B cell (primary cell): ENCODE results near the gene DERA. TPM values are rescaled to one million over a fixed set of nuclear protein-coding genes. Genes with fewer than 3 reads are reported as not detected.

ENCODE experiments used
- ATAC-seq: fragments of 200-7000 bp; cut with Tn5 transposase; one replicate; pipeline ENCODE4 v1.10.0; 2021; ENCODE audit warnings: low read depth, mild to moderate bottlenecking, moderate number of reproducible peaks, moderate library complexity
- CTCF ChIA-PET: fragments of 350-600 bp; sonication (Branson Sonifier 250); formaldehyde crosslinking; loops from one replicate; lab custom pipeline; 2021; ENCODE audit warnings: antibody characterized with exemption, inconsistent platforms; lab: Charles Lee
- POLR2A ChIA-PET: fragments of 350-600 bp; sonication (Branson Sonifier 250); formaldehyde crosslinking; loops from one replicate; lab custom pipeline; 2021; ENCODE audit warnings: antibody characterized with exemption; lab: Charles Lee
- DNase-seq: peaks from one replicate; pipeline ENCODE4 v3.0.0; 2013
- H2AFZ ChIP-seq: 2 replicates; pipeline ENCODE4 v1.6.1; 2012; ENCODE audit warnings: mild to moderate bottlenecking, low read depth, low read length; ENCODE audit not compliant: insufficient read depth, poor library complexity, severe bottlenecking
- H3K27ac ChIP-seq, 2 donors: 1 replicate in 1 of 2; 2 replicates in 1 of 2; pipeline ENCODE4 v1.5.1; 2012 to 2013; ENCODE audit warnings: low read length in 2 of 2, mild to moderate bottlenecking in 2 of 2, moderate library complexity in 1 of 2
- H3K27me3 ChIP-seq, 4 experiments: fragments of 200-600 bp in 1 of 4; sonication (generic) in 1 of 4; replicated peaks in 1 of 4; 1 replicate in 2 of 4; 2 replicates in 2 of 4; pipeline versions ENCODE4 v1.6.1 to v1.7.0; 2013 to 2016; ENCODE audit warnings: low read length in 3 of 4, mild to moderate bottlenecking in 2 of 4, mixed read lengths in 1 of 4, moderate library complexity in 1 of 4; ENCODE audit not compliant: insufficient read depth in 4 of 4, control insufficient read depth in 3 of 4; ENCODE audit errors: control extremely low read depth in 1 of 4
- H3K36me3 ChIP-seq, 2 experiments: replicated peaks in 1 of 2; 1 replicate in 1 of 2; 2 replicates in 1 of 2; pipeline versions ENCODE4 v1.6.1 to v1.7.1; 2013; ENCODE audit warnings: low read length in 1 of 2; ENCODE audit not compliant: insufficient read depth in 2 of 2, control insufficient read depth in 1 of 2; ENCODE audit errors: control extremely low read depth in 1 of 2, extremely low read depth in 1 of 2
- H3K4me1 ChIP-seq, 2 donors: fragments of 200-600 bp in 1 of 2; sonication (generic) in 1 of 2; 1 replicate in 1 of 2; 2 replicates in 1 of 2; pipeline versions ENCODE4 v1.5.1 to v1.6.1; 2013 to 2017; ENCODE audit warnings: low read length in 2 of 2; ENCODE audit not compliant: control insufficient read depth in 2 of 2, insufficient read depth in 2 of 2
- H3K4me2 ChIP-seq: replicated peaks from 2 replicates; pipeline ENCODE3; 2012; ENCODE audit warnings: mild to moderate bottlenecking, low read depth, low read length; ENCODE audit not compliant: poor library complexity, severe bottlenecking
- H3K4me3 ChIP-seq, 5 experiments: fragments of 200-600 bp in 1 of 5; sonication (generic) in 1 of 5; 1 replicate in 3 of 5; 2 replicates in 2 of 5; pipeline versions ENCODE4 v1.5.1 to v1.7.0; 2011 to 2016; ENCODE audit warnings: low read length in 4 of 5, mild to moderate bottlenecking in 4 of 5, low read depth in 2 of 5, control low read depth in 1 of 5, moderate library complexity in 1 of 5; ENCODE audit not compliant: insufficient read depth in 1 of 5; ENCODE audit errors: control extremely low read depth in 1 of 5, extremely low read depth in 1 of 5
- H3K79me2 ChIP-seq: fragments of 200-600 bp; sonication (generic); one replicate; pipeline ENCODE4 v1.6.0; 2016; ENCODE audit warnings: low read length; ENCODE audit not compliant: control insufficient read depth, insufficient read depth
- H3K9ac ChIP-seq: fragments of 200-600 bp; sonication (generic); 2 replicates; pipeline ENCODE4 v1.6.1; 2017; ENCODE audit warnings: mild to moderate bottlenecking, low read length, moderate library complexity
- H3K9me3 ChIP-seq, 3 donors: one replicate each; pipeline versions ENCODE4 v1.6.1 to v1.7.1; 2013; ENCODE audit warnings: low read length in 2 of 3; ENCODE audit not compliant: control insufficient read depth in 2 of 3, insufficient read depth in 1 of 3; ENCODE audit errors: control extremely low read depth in 1 of 3
- H4K20me1 ChIP-seq: 2 replicates; pipeline ENCODE4 v1.6.0; 2012; ENCODE audit warnings: mild to moderate bottlenecking, low read length; ENCODE audit not compliant: insufficient read depth, control insufficient read depth, poor library complexity, severe bottlenecking
- H3K27ac Mint-ChIP-seq: one replicate; pipeline ENCODE4 v1.8.0; 2021; ENCODE audit warnings: mixed read lengths
- H3K27me3 Mint-ChIP-seq: one replicate; pipeline ENCODE4 v1.8.0; 2021; ENCODE audit warnings: mixed read lengths
- H3K4me1 Mint-ChIP-seq: one replicate; pipeline ENCODE4 v1.8.0; 2021; ENCODE audit warnings: mixed read lengths
- H3K4me3 Mint-ChIP-seq: one replicate; pipeline ENCODE4 v1.8.0; 2021; ENCODE audit warnings: mixed read lengths
- H3K9me3 Mint-ChIP-seq: one replicate; pipeline ENCODE4 v1.8.0; 2022; ENCODE audit warnings: mixed read lengths; ENCODE audit not compliant: insufficient read depth
- CTCF ChIP-seq: fragments of 200-600 bp; IDR thresholded peaks from one replicate; pipeline ENCODE4 v1.8.0; 2022; ENCODE audit warnings: antibody characterized with exemption, mild to moderate bottlenecking
- EZH2 ChIP-seq: IDR thresholded peaks from 2 replicates; pipeline ENCODE4 v1.6.1; 2012; ENCODE audit warnings: borderline replicate concordance, low read depth, mild to moderate bottlenecking, moderate library complexity, low read length; ENCODE audit not compliant: insufficient read depth, poor library complexity, severe bottlenecking
- WGBS: methylation state at CpG from one replicate; pipeline ENCODE4 v1.1.5; 2013; ENCODE audit warnings: missing lambda C conversion rate; ENCODE audit not compliant: insufficient coverage; 5-methylcytosine and 5-hydroxymethylcytosine counted together
- intact Hi-C: fragments of 100-400 bp; cut with micrococcal nuclease; formaldehyde crosslinking; loops from one replicate; pipeline ENCODE4 v1.10.0; 2022
- polyA plus RNA-seq: library from polyadenylated mRNA; depleted of rRNA; stranded (reverse); fragments of >200 nt; gene quantifications from 2 replicates; pipeline ENCODE4 v1.2.3, GENCODE V29; 2012
- total RNA-seq, 2 donors: library from RNA; stranded (reverse); fragments of 120-200 nt in 1 of 2; gene quantifications; 1 replicate in 1 of 2; 2 replicates in 1 of 2; pipeline versions ENCODE4 v1.2.3 to v1.2.4, GENCODE V29; 2013 to 2022

Gene DERA
- total and polyA plus RNA-seq, 2 donors (not counting 1 experiment from before 2014, with no cell fraction given): 9.4 to 20.5 TPM

GRCh38 chr12:15883536-15883935, 27.6 kb upstream of the DERA start:
- no peaks in the 10 kb centered on the region for H3K27me3 ChIP-seq
- peaks cover 7 to 14% of the 10 kb centered on the region in 2 experiments for H3K36me3 ChIP-seq
- DNase-seq (no peak), ATAC-seq (no peak)
- no peaks in the 10 kb centered on the region for H3K9me3 Mint-ChIP-seq
- no peak for TF ChIP-seq CTCF
- no peak for TF ChIP-seq EZH2
- H2AFZ ChIP-seq: no peak overlapping the region
- intact Hi-C loops: loop anchor here (2.0 to 10.0 kb wide), 4 partner anchors 15 to 1646 kb away; no protein-coding TSS in a partner anchor
- H3K79me2 ChIP-seq: peaks cover 61% of the 10 kb centered on the region
- H3K27ac Mint-ChIP-seq: no peak overlapping the region
- 76% methylated on average over 6 of the region's 6 CpGs for WGBS
- ChIA-PET POLR2A (interaction anchor here (0.6 kb wide), 1 partner anchor 19 kb away, joined by 10 read pairs; no protein-coding TSS in a partner anchor), CTCF (interaction anchor here (0.9 to 2.0 kb wide), 5 partner anchors 14 to 351 kb away, joined by 3 to 9 read pairs (median 3); partner anchors contain the start of gene DERA)
- peak overlapping the region in 3 of 5 experiments; percentile 60 to 97 (median 90) for H3K4me3 ChIP-seq
- H3K27me3 Mint-ChIP-seq: no peaks in the 10 kb centered on the region
- peak overlapping the region; percentile 100 for H3K4me3 Mint-ChIP-seq
- H3K4me2 ChIP-seq: peak overlapping the region; percentile 91
- peaks cover 14 to 19% of the 10 kb centered on the region in 2 donors for H3K4me1 ChIP-seq
- H3K27ac ChIP-seq: peak overlapping the region in 1 of 2 donors; percentile 98
- peaks cover 56% of the 10 kb centered on the region for H3K4me1 Mint-ChIP-seq
- H3K9ac ChIP-seq: peak overlapping the region; percentile 98
- H3K9me3 ChIP-seq: no peaks in the 10 kb centered on the region
- peaks cover 19% of the 10 kb centered on the region for H4K20me1 ChIP-seq

- no peaks in the 10 kb centered on the region for H3K27me3 Mint-ChIP-seq
- WGBS: no CpG with 5 or more reads among the region's 7 CpGs
- Histone ChIP-seq H2AFZ (no peak overlapping the region), H3K27me3 (no peaks in the 10 kb centered on the region), H3K27ac (no peak overlapping the region), H3K9me3 (no peaks in the 10 kb centered on the region), H3K4me2 (no peak overlapping the region), H3K4me3 (no peak overlapping the region), H3K9ac (no peak overlapping the region), H3K36me3 (peaks cover 9 to 24% of the 10 kb centered on the region in 2 experiments), H3K79me2 (peaks cover 68% of the 10 kb centered on the region), H4K20me1 (peaks cover 26% of the 10 kb centered on the region), H3K4me1 (peaks cover 13 to 14% of the 10 kb centered on the region in 2 donors)
- no peak overlapping the region for H3K4me3 Mint-ChIP-seq
- ChIA-PET POLR2A (interaction anchor here (0.7 kb wide), 1 partner anchor 15 kb away, joined by 4 read pairs; no protein-coding TSS in a partner anchor), CTCF (interaction anchor here (4.1 kb wide), 1 partner anchor 12 kb away, joined by 28 read pairs; no protein-coding TSS in a partner anchor)
- DNase-seq (no peak), ATAC-seq (no peak)
- H3K9me3 Mint-ChIP-seq: no peaks in the 10 kb centered on the region
- peaks cover 51% of the 10 kb centered on the region for H3K4me1 Mint-ChIP-seq
- intact Hi-C loops: loop anchor here (10.0 kb wide), 1 partner anchor 1272 kb away; no protein-coding TSS in a partner anchor
- H3K27ac Mint-ChIP-seq: no peak overlapping the region
- TF ChIP-seq CTCF (no peak), EZH2 (no peak)
Observed at GRCh38 chr12:15886372-15887042, 24.6 kb upstream of the DERA start.
